Neural cell (in vitro differentiated cells): ENCODE data around the gene TMOD2.
A peak's percentile ranks its signal among the peaks of the same experiment; 100 is the strongest.

Experiments used
- EP300 ChIP-seq: fragments of 450-650 bp; conservative IDR thresholded peaks from 2 replicates; pipeline ENCODE4 v1.6.1; 2014; ENCODE audit warnings: antibody characterized with exemption, mild to moderate bottlenecking, moderate library complexity; ENCODE audit not compliant: poor library complexity, severe bottlenecking
- MXI1 ChIP-seq: fragments of 450-650 bp; conservative IDR thresholded peaks from 2 replicates; pipeline ENCODE4 v1.6.1; 2014; ENCODE audit warnings: antibody characterized with exemption, mild to moderate bottlenecking; ENCODE audit not compliant: poor library complexity, severe bottlenecking
- POLR2AphosphoS5 ChIP-seq: IDR thresholded peaks from 2 replicates; pipeline ENCODE4 v1.6.1; 2012
- SMC3 ChIP-seq: fragments of 450-650 bp; conservative IDR thresholded peaks from 2 replicates; pipeline ENCODE4 v1.6.1; 2014; ENCODE audit warnings: antibody characterized with exemption, mild to moderate bottlenecking, moderate library complexity; ENCODE audit not compliant: poor library complexity
- TAF1 ChIP-seq: IDR thresholded peaks from 2 replicates; pipeline ENCODE4 v1.6.1; 2012; ENCODE audit warnings: low read depth
- TF ChIP-seq, protein P1 (sequence below): fragments of 450-650 bp; IDR thresholded peaks from 2 replicates; pipeline ENCODE4 v1.5.1; 2014; ENCODE audit warnings: antibody characterized with exemption, mild to moderate bottlenecking, moderate library complexity; ENCODE audit not compliant: poor library complexity, severe bottlenecking

DNA sequence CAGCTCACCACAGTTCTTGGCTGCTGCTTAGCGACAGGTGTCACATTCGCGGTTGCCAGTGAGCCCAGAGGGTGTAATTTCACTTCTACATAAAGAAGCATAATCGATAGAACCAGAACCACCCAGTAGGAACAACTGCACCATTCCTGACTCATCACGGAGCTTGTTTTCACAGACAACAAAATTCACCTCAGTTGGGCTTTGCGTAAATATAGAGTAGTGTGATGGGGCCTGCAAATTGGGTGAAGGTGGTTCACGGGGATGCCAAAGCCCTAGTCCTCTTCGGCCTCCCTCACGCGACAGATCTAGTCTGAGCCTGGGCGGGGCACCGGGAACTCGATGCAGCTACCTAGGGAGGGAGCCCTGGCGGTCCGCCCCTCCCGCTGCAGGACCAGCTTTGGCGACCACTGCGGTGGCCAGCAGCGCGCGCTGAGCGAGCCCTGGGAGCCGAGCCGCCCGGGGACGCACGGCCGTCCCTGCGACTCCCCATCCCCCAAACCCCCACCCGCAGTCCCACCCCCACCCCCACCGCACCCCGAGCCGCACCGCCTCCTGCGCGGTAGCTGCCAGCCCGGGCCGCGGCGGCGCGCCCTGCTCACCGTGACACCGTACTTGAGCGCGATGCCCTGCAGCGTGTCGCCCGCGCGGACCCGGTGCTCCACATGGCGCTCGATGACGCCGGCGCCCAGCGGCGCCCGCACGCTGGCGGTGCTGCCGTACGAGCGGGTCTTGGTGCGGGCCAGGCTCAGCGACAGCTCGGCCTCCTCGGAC, 14.5 kb upstream of the TMOD2 start:
- peak; percentile 67 for TF ChIP-seq POLR2AphosphoS5
- TF ChIP-seq, protein P1, sequence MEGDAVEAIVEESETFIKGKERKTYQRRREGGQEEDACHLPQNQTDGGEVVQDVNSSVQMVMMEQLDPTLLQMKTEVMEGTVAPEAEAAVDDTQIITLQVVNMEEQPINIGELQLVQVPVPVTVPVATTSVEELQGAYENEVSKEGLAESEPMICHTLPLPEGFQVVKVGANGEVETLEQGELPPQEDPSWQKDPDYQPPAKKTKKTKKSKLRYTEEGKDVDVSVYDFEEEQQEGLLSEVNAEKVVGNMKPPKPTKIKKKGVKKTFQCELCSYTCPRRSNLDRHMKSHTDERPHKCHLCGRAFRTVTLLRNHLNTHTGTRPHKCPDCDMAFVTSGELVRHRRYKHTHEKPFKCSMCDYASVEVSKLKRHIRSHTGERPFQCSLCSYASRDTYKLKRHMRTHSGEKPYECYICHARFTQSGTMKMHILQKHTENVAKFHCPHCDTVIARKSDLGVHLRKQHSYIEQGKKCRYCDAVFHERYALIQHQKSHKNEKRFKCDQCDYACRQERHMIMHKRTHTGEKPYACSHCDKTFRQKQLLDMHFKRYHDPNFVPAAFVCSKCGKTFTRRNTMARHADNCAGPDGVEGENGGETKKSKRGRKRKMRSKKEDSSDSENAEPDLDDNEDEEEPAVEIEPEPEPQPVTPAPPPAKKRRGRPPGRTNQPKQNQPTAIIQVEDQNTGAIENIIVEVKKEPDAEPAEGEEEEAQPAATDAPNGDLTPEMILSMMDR = no peak
- no peak for TF ChIP-seq EP300
- no peak for TF ChIP-seq TAF1
- peak; percentile 92 for TF ChIP-seq MXI1
- TF ChIP-seq SMC3 = no peak
